Neuronal stem cell (in vitro differentiated cells): Measurements from ENCODE around the gene TNIP2.
A peak's percentile ranks its signal among the peaks of the same experiment; 100 is the strongest.

Experiments
- DNase-seq: peaks from one replicate; pipeline ENCODE4 v3.0.0-alpha.2; 2013; ENCODE audit warnings: low spot score
- H2AFZ ChIP-seq: one replicate; pipeline ENCODE4 v1.6.1; 2013; ENCODE audit warnings: mild to moderate bottlenecking, low read length, inconsistent platforms
- H2AK5ac ChIP-seq: 2 replicates; pipeline ENCODE4 v1.6.1; 2013; ENCODE audit warnings: low read depth, mild to moderate bottlenecking, inconsistent platforms, low read length, moderate library complexity, mixed read lengths
- H2BK120ac ChIP-seq: 2 replicates; pipeline ENCODE4 v1.6.1; 2013; ENCODE audit warnings: low read depth, mild to moderate bottlenecking, inconsistent platforms, low read length, moderate library complexity, mixed read lengths
- H2BK12ac ChIP-seq: one replicate; pipeline ENCODE4 v1.6.1; 2013; ENCODE audit warnings: low read length, inconsistent platforms
- H2BK15ac ChIP-seq: 2 replicates; pipeline ENCODE4 v1.6.1; 2013; ENCODE audit warnings: mild to moderate bottlenecking, low read length, inconsistent platforms, mixed read lengths
- H2BK5ac ChIP-seq: one replicate; pipeline ENCODE4 v1.6.1; 2013; ENCODE audit warnings: inconsistent platforms, mild to moderate bottlenecking, low read length, moderate library complexity
- H3K14ac ChIP-seq: one replicate; pipeline ENCODE4 v1.6.1; 2013; ENCODE audit warnings: low read length, inconsistent platforms
- H3K18ac ChIP-seq: 2 replicates; pipeline ENCODE4 v1.6.1; 2013; ENCODE audit warnings: low read length, inconsistent platforms
- H3K23ac ChIP-seq: 2 replicates; pipeline ENCODE4 v1.6.1; 2013; ENCODE audit warnings: low read depth, mild to moderate bottlenecking, mixed read lengths, low read length, inconsistent platforms; ENCODE audit not compliant: poor library complexity
- H3K27ac ChIP-seq: replicated peaks from 3 replicates; pipeline ENCODE4 v1.5.1; 2013; ENCODE audit warnings: low read length, inconsistent platforms
- H3K27me3 ChIP-seq, 3 experiments: 2 replicates each; pipeline ENCODE4 v1.6.1; 2013; ENCODE audit warnings: low read length in 3 of 3, mild to moderate bottlenecking in 2 of 3, inconsistent platforms in 1 of 3, low read depth in 1 of 3, mixed read lengths in 1 of 3, moderate library complexity in 1 of 3; ENCODE audit not compliant: control insufficient read depth in 3 of 3, insufficient read depth in 3 of 3
- H3K36me3 ChIP-seq, 2 donors: replicated peaks in 1 of 2; 2 replicates each; pipeline ENCODE4 v1.6.1; 2013; ENCODE audit warnings: low read length in 2 of 2; ENCODE audit not compliant: control insufficient read depth in 2 of 2, insufficient read depth in 2 of 2
- H3K4ac ChIP-seq: 2 replicates; pipeline ENCODE4 v1.6.1; 2013; ENCODE audit warnings: inconsistent platforms, mild to moderate bottlenecking, low read length, moderate library complexity
- H3K4me1 ChIP-seq, 2 donors: 1 replicate in 1 of 2; 2 replicates in 1 of 2; pipeline ENCODE4 v1.6.1; 2013; ENCODE audit warnings: low read length in 2 of 2, low read depth in 1 of 2; ENCODE audit not compliant: control insufficient read depth in 2 of 2, insufficient read depth in 1 of 2
- H3K4me2 ChIP-seq: one replicate; pipeline ENCODE4 v1.6.1; 2013; ENCODE audit warnings: mild to moderate bottlenecking, low read length, inconsistent platforms; ENCODE audit not compliant: insufficient read depth, poor library complexity, severe bottlenecking
- H3K4me3 ChIP-seq, 2 donors: 2 replicates each; pipeline ENCODE4 v1.5.1; 2013; ENCODE audit warnings: low read length in 2 of 2, mild to moderate bottlenecking in 2 of 2, inconsistent platforms in 1 of 2, moderate library complexity in 1 of 2
- H3K79me1 ChIP-seq: one replicate; pipeline ENCODE4 v1.6.1; 2013; ENCODE audit warnings: low read depth, mild to moderate bottlenecking, inconsistent platforms, low read length, moderate library complexity
- H3K9ac ChIP-seq: one replicate; pipeline ENCODE4 v1.6.1; 2013; ENCODE audit warnings: mild to moderate bottlenecking, low read depth, low read length, inconsistent platforms; ENCODE audit not compliant: poor library complexity
- H3K9me3 ChIP-seq, 2 donors: replicated peaks in 1 of 2; 2 replicates each; pipeline versions ENCODE3 to v1.6.1; 2013; ENCODE audit warnings: low read length in 2 of 2, mild to moderate bottlenecking in 2 of 2, inconsistent platforms in 1 of 2, low read depth in 1 of 2, mixed read lengths in 1 of 2, moderate library complexity in 1 of 2; ENCODE audit not compliant: control insufficient read depth in 2 of 2, insufficient read depth in 1 of 2
- H4K8ac ChIP-seq: one replicate; pipeline ENCODE4 v1.6.1; 2013; ENCODE audit warnings: low read depth, mild to moderate bottlenecking, inconsistent platforms, low read length, moderate library complexity
- H4K91ac ChIP-seq: one replicate; pipeline ENCODE4 v1.6.1; 2013; ENCODE audit warnings: low read length, low read depth, mild to moderate bottlenecking, inconsistent platforms; ENCODE audit not compliant: poor library complexity
- WGBS, 2 donors: extraction: QIAGEN DNeasy Blood & Tissue Kit; methylation state at CpG; one replicate each; pipeline ENCODE4 v1.1.7; 2013; ENCODE audit warnings: missing lambda C conversion rate in 2 of 2, mixed read lengths in 1 of 2; ENCODE audit not compliant: insufficient read length in 2 of 2, insufficient replicate concordance in 1 of 2; ENCODE audit errors: extremely low coverage in 2 of 2; 5-methylcytosine and 5-hydroxymethylcytosine counted together

TNIP2 gene

DNA sequence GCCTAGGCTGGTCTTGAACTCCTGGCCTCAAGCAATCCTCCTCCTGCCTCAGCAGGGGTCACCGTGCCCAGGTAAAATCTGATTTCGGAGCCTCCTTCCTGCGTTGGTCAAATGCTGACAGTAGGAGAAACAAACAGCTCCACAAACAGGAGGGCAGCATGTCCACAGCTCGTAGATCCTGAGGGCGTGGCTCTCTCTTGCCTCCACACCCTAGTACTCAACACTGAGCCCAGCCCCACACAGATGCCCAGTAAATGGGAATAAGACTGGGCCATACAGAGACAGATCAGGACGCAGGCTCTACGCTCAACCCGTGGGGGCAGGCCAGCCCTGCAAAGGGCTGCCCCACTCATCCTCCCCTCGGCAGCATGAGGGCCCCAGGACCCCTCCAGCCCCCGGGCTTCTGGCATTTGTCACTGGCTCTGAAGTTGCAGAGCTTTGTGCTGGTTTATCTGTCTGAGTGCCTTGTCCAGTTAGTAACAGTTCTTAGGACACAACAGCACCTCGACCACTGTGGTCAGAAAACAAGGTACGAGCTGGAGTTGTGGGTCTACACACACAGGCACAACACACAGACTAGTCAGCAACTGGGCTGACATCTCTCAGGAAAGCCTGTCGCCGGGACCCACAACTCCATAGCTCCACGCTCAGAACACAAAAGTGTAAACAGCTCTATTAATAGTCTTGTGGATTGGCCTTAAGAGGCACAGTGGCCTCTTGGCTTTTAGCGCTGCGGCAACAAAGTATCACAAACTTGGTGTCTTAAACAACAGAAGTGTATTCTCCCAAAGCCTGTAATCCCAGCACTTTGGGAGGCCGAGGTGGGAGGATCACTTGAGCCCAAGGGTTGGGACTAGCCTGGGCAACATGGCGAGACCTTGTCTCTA, 5.2 kb downstream of the TNIP2 start:
- H2AFZ ChIP-seq: no peak overlapping the region
- H3K4ac ChIP-seq: no peak overlapping the region
- H4K8ac ChIP-seq: no peak overlapping the region
- no peak overlapping the region for H2AK5ac ChIP-seq
- H3K18ac ChIP-seq: no peak overlapping the region
- H3K4me2 ChIP-seq: no peak overlapping the region
- H3K27ac ChIP-seq: no peak overlapping the region
- H4K91ac ChIP-seq: no peak overlapping the region
- DNase-seq: no peak
- no peak overlapping the region for H2BK120ac ChIP-seq
- peaks cover 5 to 10% of the 10 kb centered on the region in 2 donors for H3K4me1 ChIP-seq
- H3K9ac ChIP-seq: no peak overlapping the region
- H3K27me3 ChIP-seq: no peaks in the 10 kb centered on the region
- H3K23ac ChIP-seq: peak overlapping the region; percentile 17
- no peak overlapping the region for H3K4me3 ChIP-seq
- peaks cover 18% of the 10 kb centered on the region for H3K79me1 ChIP-seq
- no CpG with 5 or more reads among the region's 19 CpGs for WGBS, 2 donors
- H2BK12ac ChIP-seq: no peak overlapping the region
- peaks cover 15 to 36% of the 10 kb centered on the region in 2 donors for H3K36me3 ChIP-seq
- no peak overlapping the region for H3K14ac ChIP-seq
- no peak overlapping the region for H2BK5ac ChIP-seq
- no peak overlapping the region for H2BK15ac ChIP-seq
- no peaks in the 10 kb centered on the region for H3K9me3 ChIP-seq

DNA sequence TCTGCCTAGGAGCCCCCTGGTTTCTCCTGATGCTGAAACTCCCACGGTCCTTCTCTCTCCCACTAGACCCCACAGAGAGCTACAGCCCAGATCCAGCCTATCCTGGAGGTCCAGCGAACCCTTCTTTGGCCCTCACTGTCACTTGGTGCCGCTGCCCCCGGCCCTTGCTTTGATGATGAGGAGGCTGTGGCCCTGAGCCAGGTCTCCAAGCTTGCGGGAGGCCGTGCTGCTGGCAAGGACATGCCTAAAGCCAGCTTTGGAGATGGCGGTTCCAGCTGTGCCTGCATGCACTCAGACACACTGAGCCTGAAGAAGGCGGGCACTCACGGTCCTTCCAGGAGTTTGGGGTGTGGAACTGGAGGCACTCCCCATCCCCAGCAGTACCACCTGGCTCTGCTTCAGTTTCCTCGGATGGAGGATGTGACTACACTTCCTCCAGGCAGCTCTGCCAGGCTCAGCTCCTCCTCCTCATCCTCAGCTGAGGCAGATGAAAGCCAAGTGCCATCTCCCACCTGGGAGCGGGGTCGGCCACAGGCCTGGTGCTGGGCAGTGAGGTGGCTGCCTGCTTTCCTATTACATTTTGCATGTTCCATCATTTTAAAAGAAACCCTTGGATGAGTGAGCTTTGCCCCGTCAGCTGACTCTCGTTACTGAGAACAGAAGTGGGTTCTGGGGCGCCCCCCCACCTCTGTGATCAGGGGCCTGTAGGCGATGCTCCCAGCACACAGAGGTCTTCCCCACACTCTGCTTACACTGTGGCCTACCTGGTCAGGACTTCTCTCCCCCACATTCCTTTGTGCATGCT, 9.0 kb downstream of the TNIP2 start:
- H3K4me1 ChIP-seq: peaks cover 0 to 8% of the 10 kb centered on the region in 2 donors
- H3K9ac ChIP-seq: peak overlapping the region; percentile 54
- H2AK5ac ChIP-seq: no peak overlapping the region
- H3K9me3 ChIP-seq: no peaks in the 10 kb centered on the region
- no peak overlapping the region for H2BK5ac ChIP-seq
- H3K14ac ChIP-seq: no peak overlapping the region
- H2BK15ac ChIP-seq: no peak overlapping the region
- peak overlapping the region in 1 of 2 donors; percentile 55 for H3K4me3 ChIP-seq
- H3K79me1 ChIP-seq: peaks cover 5% of the 10 kb centered on the region
- H4K8ac ChIP-seq: no peak overlapping the region
- peak overlapping the region; percentile 67 for H3K23ac ChIP-seq
- H2AFZ ChIP-seq: no peak overlapping the region
- no peaks in the 10 kb centered on the region for H3K27me3 ChIP-seq
- WGBS, 2 donors: no CpG with 5 or more reads among the region's 16 CpGs
- H3K4me2 ChIP-seq: no peak overlapping the region
- H3K36me3 ChIP-seq: peaks cover 32 to 61% of the 10 kb centered on the region in 2 donors
- H2BK12ac ChIP-seq: no peak overlapping the region
- DNase-seq: no peak
- H3K4ac ChIP-seq: no peak overlapping the region
- H3K27ac ChIP-seq: no peak overlapping the region
- no peak overlapping the region for H4K91ac ChIP-seq
- H2BK120ac ChIP-seq: no peak overlapping the region
- peak overlapping the region; percentile 15 for H3K18ac ChIP-seq

GRCh38 chr4:2745981-2746806, 9.9 kb downstream of the TNIP2 start:
- Histone ChIP-seq H3K23ac (peak overlapping the region; percentile 67), H2AFZ (no peak overlapping the region), H3K27ac (no peak overlapping the region), H2BK5ac (no peak overlapping the region), H4K91ac (no peak overlapping the region), H3K4me2 (no peak overlapping the region), H3K79me1 (peaks cover 5% of the 10 kb centered on the region), H3K27me3 (no peaks in the 10 kb centered on the region), H3K9me3 (no peaks in the 10 kb centered on the region), H3K9ac (no peak overlapping the region), H3K14ac (no peak overlapping the region), H4K8ac (no peak overlapping the region), H3K4ac (no peak overlapping the region), H2BK15ac (no peak overlapping the region), H2BK120ac (no peak overlapping the region), H3K4me1 (peaks cover 0 to 8% of the 10 kb centered on the region in 2 donors), H2BK12ac (no peak overlapping the region), H3K18ac (no peak overlapping the region), H3K36me3 (peaks cover 35 to 68% of the 10 kb centered on the region in 2 donors), H3K4me3 (no peak overlapping the region), H2AK5ac (no peak overlapping the region)
- no CpG with 5 or more reads among the region's 21 CpGs for WGBS, 2 donors
- no peak for DNase-seq
